Ovary (tissue), 9 donors: Measurements from ENCODE around the gene MGAT4B. TPM values are rescaled to one million over a fixed set of nuclear protein-coding genes. Genes with fewer than 3 reads are reported as not detected.

ENCODE experiments used
- DNase-seq, 5 donors: peaks; one replicate each; pipeline ENCODE4 v3.0.0-alpha.2; 2019 to 2020
- H3K27ac ChIP-seq, 2 donors: fragments of 200-600 bp; one replicate each; pipeline versions ENCODE4 v1.5.1 to v1.8.0; 2019 to 2022
- H3K27me3 ChIP-seq: fragments of 200-600 bp; one replicate; pipeline ENCODE4 v1.8.0; 2022
- H3K36me3 ChIP-seq: fragments of 200-600 bp; sonication (generic); one replicate; pipeline ENCODE4 v1.5.1; 2019
- H3K4me1 ChIP-seq: one replicate; pipeline ENCODE4 v1.8.1; 2013; ENCODE audit warnings: mild to moderate bottlenecking, moderate library complexity; ENCODE audit not compliant: insufficient read depth
- H3K4me3 ChIP-seq: fragments of 200-600 bp; sonication (generic); one replicate; pipeline ENCODE4 v1.5.1; 2017
- H3K9me3 ChIP-seq, 2 donors: fragments of 200-600 bp in 1 of 2; sonication (generic) in 1 of 2; one replicate each; pipeline versions ENCODE4 v1.5.1 to v1.8.1; 2013 to 2019; ENCODE audit warnings: mild to moderate bottlenecking in 1 of 2, moderate library complexity in 1 of 2
- CTCF ChIP-seq, 3 donors: fragments of 450-650 bp in 2 of 3; fragments of 200-600 bp in 1 of 3; IDR thresholded peaks; one replicate each; pipeline versions ENCODE4 v1.5.1 to v1.8.0; 2016 to 2022; ENCODE audit warnings: antibody characterized with exemption in 3 of 3, mild to moderate bottlenecking in 1 of 3
- EP300 ChIP-seq: sonication (generic); formaldehyde crosslinking; IDR thresholded peaks from one replicate; pipeline ENCODE4 v1.6.1; 2017; ENCODE audit warnings: antibody characterized with exemption
- POLR2A ChIP-seq: fragments of 450-650 bp; IDR thresholded peaks from one replicate; pipeline ENCODE4 v1.6.1; 2017; ENCODE audit warnings: antibody characterized with exemption, mild to moderate bottlenecking, moderate library complexity
- WGBS, 3 donors: extraction: QIAGEN DNeasy Blood & Tissue Kit in 1 of 3; methylation state at CpG; one replicate each; pipeline versions ENCODE4 v1.1.5 to v1.1.7; 2013 to 2017; 5-methylcytosine and 5-hydroxymethylcytosine counted together
- intact Hi-C, 4 donors: fragments of 100-400 bp; cut with DNase I; formaldehyde crosslinking; loops; one replicate each; pipeline versions ENCODE4 v1.11.0 to v1.15.1; 2022 to 2023
- polyA plus RNA-seq, 2 donors: library from polyadenylated mRNA; stranded (reverse); fragments of 200-250 nt in 1 of 2; fragments of 350-450 nt in 1 of 2; fragmentation: Illumina TruSeq in 1 of 2; extraction: RNeasy Lipid Tissue Mini Kit (QIAGEN cat#74804) in 1 of 2; gene quantifications; one replicate each; pipeline ENCODE4 v1.2.3, GENCODE V29; 2013 to 2014
- total RNA-seq, 7 donors: library from RNA; depleted of rRNA in 2 of 7; stranded (reverse); fragments of >200 nt in 2 of 7; fragmentation: NEBNext Ultra II Directional in 3 of 7; extraction: Animal tissue kit (Norgen Biotek cat#: 25700) in 3 of 7; gene quantifications; one replicate each; pipeline versions ENCODE4 v1.1.0 to v1.2.4, GENCODE V29; 2016 to 2023
- donor health status: DM: no; HTN: no; CAD: no; lungs with moderate emphysema.
- donor health status: DM: no; HTN: no; CAD: no.
- donor health status: Bipolar disorder and iron deficiency.
- donor health status: DM: yes; HTN: yes; CAD: no.
- donor health status: DM: no; HTN: no; CAD: no.
- donor health status: DM: yes; HTN: yes; CAD: no.

MGAT4B gene
- total and polyA plus RNA-seq, 9 donors = 51.0 to 102 (median 65.6) TPM

- no peak for DNase-seq
- Histone ChIP-seq H3K4me1 (peaks cover 2% of the 10 kb centered on the region), H3K36me3 (no peaks in the 10 kb centered on the region), H3K9me3 (no peaks in the 10 kb centered on the region), H3K27me3 (no peaks in the 10 kb centered on the region), H3K4me3 (no peak overlapping the region), H3K27ac (no peak overlapping the region)
- TF ChIP-seq POLR2A (no peak), CTCF (IDR thresholded peaks at IDR 0.05) (no peak), EP300 (no peak)
- intact Hi-C loops = loop anchor here in 3 of 4 donors (5.0 to 10.0 kb wide), 3 partner anchors 37 to 493 kb away; partner anchors contain the start of gene TBC1D9B (in 1 of the 3)
- WGBS, 3 donors = 92 to 96% (median 93%) methylated on average over 9 of the region's 9 CpGs
Observed at GRCh38 chr5:179759581-179760551, 46.8 kb downstream of the MGAT4B start.

GRCh38 chr5:179758955-179759354 is 47.7 kb downstream of the MGAT4B start:
- 88 to 92% (median 90%) methylated on average over 8 of the region's 8 CpGs for WGBS, 3 donors
- Histone ChIP-seq H3K27ac (no peak overlapping the region), H3K4me3 (no peak overlapping the region), H3K27me3 (no peaks in the 10 kb centered on the region), H3K4me1 (peaks cover 8% of the 10 kb centered on the region), H3K36me3 (no peaks in the 10 kb centered on the region), H3K9me3 (no peaks in the 10 kb centered on the region)
- intact Hi-C loops = loop anchor here in 1 of 4 donors (5.0 kb wide), 1 partner anchor 492 kb away; no protein-coding TSS in a partner anchor
- no peak for DNase-seq
- TF ChIP-seq EP300 (no peak), POLR2A (no peak), CTCF (IDR thresholded peaks at IDR 0.05) (no peak)

GRCh38 chr5:179755022-179755421 is 51.6 kb downstream of the MGAT4B start:
- Histone ChIP-seq H3K27ac (peak overlapping the region in 1 of 2 donors; percentile 20), H3K36me3 (no peaks in the 10 kb centered on the region), H3K9me3 (no peaks in the 10 kb centered on the region), H3K4me3 (no peak overlapping the region), H3K27me3 (no peaks in the 10 kb centered on the region), H3K4me1 (peaks cover 9% of the 10 kb centered on the region)
- DNase-seq = no peak
- 5 to 21% (median 7%) methylated on average over 2 of the region's 2 CpGs for WGBS, 3 donors
- intact Hi-C loops = loop anchor here in 1 of 4 donors (5.0 kb wide), 1 partner anchor 488 kb away; no protein-coding TSS in a partner anchor
- TF ChIP-seq CTCF (IDR thresholded peaks at IDR 0.05) (no peak), EP300 (no peak), POLR2A (no peak)

- peak in 1 of 5 donors; percentile 4 for DNase-seq
Observed at GRCh38 chr5:179753971-179754370, 52.7 kb downstream of the MGAT4B start.

More at GRCh38 chr5:179753971-179754370, 52.7 kb downstream of the MGAT4B start:
- no peaks in the 10 kb centered on the region for H3K36me3 ChIP-seq
- intact Hi-C loops = no loop called here
- H3K9me3 ChIP-seq = no peaks in the 10 kb centered on the region
- H3K27ac ChIP-seq = no peak overlapping the region
- H3K4me3 ChIP-seq = no peak overlapping the region
- TF ChIP-seq POLR2A (no peak), CTCF (IDR thresholded peaks at IDR 0.05) (no peak), EP300 (no peak)
- H3K27me3 ChIP-seq = no peaks in the 10 kb centered on the region
- 92 to 95% (median 93%) methylated on average over 5 of the region's 5 CpGs for WGBS, 3 donors
- H3K4me1 ChIP-seq = peaks cover 10% of the 10 kb centered on the region
